Gastroesophageal sphincter (tissue), 2 donors: ENCODE measurements around the gene SLC35A5.

Source experiments
- EP300 ChIP-seq: sonication (generic); formaldehyde crosslinking; IDR thresholded peaks from one replicate; pipeline ENCODE4 v1.6.1; 2017; ENCODE audit warnings: antibody characterized with exemption, mild to moderate bottlenecking
- POLR2AphosphoS5 ChIP-seq: sonication (generic); formaldehyde crosslinking; IDR thresholded peaks from one replicate; pipeline ENCODE4 v1.6.1; 2017; ENCODE audit warnings: antibody characterized with exemption

DNA sequence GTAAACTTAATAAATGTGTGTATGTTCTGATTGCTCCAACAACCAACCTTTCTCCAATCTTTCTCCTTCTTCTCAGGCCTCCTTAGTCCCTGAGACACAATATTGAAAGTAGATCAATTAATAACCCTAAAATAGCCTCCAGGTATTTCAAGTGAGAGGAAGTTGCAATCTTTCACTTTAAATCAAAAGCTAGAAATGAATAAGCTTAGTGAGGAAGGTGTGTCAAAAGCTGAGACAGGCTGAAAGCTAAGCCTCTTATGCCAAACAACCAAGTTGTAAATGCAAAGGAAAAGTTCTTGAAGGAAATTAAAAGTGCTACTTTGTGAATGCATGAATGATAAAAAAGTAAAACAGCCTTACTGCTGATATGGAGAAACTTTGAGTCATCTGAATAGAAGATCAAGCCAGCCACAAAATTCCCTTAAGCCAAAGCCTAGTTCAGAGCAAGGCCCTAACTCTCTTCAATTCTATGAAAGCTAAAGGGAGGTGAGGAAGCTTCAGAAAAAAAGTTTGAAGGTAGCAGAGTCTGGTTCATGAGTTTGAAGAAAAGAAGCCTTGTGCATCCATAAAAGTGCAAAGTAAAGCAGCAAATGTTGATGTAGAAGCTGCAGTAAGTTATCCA is 40.5 kb downstream of the SLC35A5 start:
- no peak for TF ChIP-seq POLR2AphosphoS5
- TF ChIP-seq EP300 = no peak
